Neural cell (in vitro differentiated cells): ENCODE data around the gene MPZL1. TPM values are rescaled to one million over a fixed set of nuclear protein-coding genes. Genes with fewer than 3 reads are reported as not detected.

Experiments used
- H2AFZ ChIP-seq: fragments of 200-600, 300-800 bp; sonication (generic), shearing (Covaris generic); 2 replicates; pipeline ENCODE4 v1.6.0; 2014; ENCODE audit warnings: low read depth, mild to moderate bottlenecking, antibody characterized with exemption, low read length, moderate library complexity
- H3F3A ChIP-seq: fragments of 200-600 bp; shearing (Covaris generic); 2 replicates; pipeline ENCODE4 v1.6.1; 2016; ENCODE audit warnings: mild to moderate bottlenecking, moderate library complexity, mixed read lengths, antibody characterized with exemption, low read length; ENCODE audit not compliant: insufficient read depth, poor library complexity, severe bottlenecking
- H3K27ac ChIP-seq: fragments of 200-600, 300-800 bp; sonication (generic), shearing (Covaris generic); 2 replicates; pipeline ENCODE4 v1.5.1; 2014; ENCODE audit warnings: mild to moderate bottlenecking, low read length, moderate library complexity
- H3K27me3 ChIP-seq: fragments of 300-800, 200-600 bp; sonication (generic), shearing (Covaris generic); 2 replicates; pipeline ENCODE4 v1.6.0; 2014; ENCODE audit warnings: mild to moderate bottlenecking, low read depth, low read length, moderate library complexity; ENCODE audit not compliant: insufficient read depth
- H3K36me3 ChIP-seq: fragments of 300-800, 200-600 bp; sonication (generic), shearing (Covaris generic); 2 replicates; pipeline ENCODE4 v1.5.1; 2014; ENCODE audit warnings: mild to moderate bottlenecking, antibody characterized with exemption, low read length, moderate library complexity; ENCODE audit not compliant: insufficient read depth
- H3K4me2 ChIP-seq: fragments of 300-800, 200-600 bp; sonication (generic), shearing (Covaris generic); 2 replicates; pipeline ENCODE4 v1.6.0; 2014; ENCODE audit warnings: mild to moderate bottlenecking, low read length
- H3K4me3 ChIP-seq: fragments of 300-800, 200-600 bp; sonication (generic), shearing (Covaris generic); 2 replicates; pipeline ENCODE4 v1.5.1; 2014; ENCODE audit warnings: mild to moderate bottlenecking, low read length, moderate library complexity
- H3K79me2 ChIP-seq: fragments of 200-600 bp; shearing (Covaris generic); replicated peaks from 2 replicates; pipeline ENCODE4 v1.6.0; 2014; ENCODE audit warnings: mild to moderate bottlenecking, low read length, moderate library complexity; ENCODE audit not compliant: insufficient read depth
- H3K9ac ChIP-seq: fragments of 300-800, 200-600 bp; sonication (generic), shearing (Covaris generic); 2 replicates; pipeline ENCODE4 v1.6.1; 2016; ENCODE audit warnings: mild to moderate bottlenecking, low read length, mixed read lengths
- H3K9me2 ChIP-seq: fragments of 200-600 bp; shearing (Covaris generic); 2 replicates; pipeline ENCODE4 v1.6.1; 2016; ENCODE audit warnings: mild to moderate bottlenecking, low read length, mixed read lengths; ENCODE audit not compliant: insufficient read depth
- H3K9me3 ChIP-seq: fragments of 200-600, 300-800 bp; sonication (generic), shearing (Covaris generic); 2 replicates; pipeline ENCODE4 v1.6.1; 2016; ENCODE audit warnings: mild to moderate bottlenecking, mixed run types, low read length, moderate library complexity, mixed read lengths
- H4K20me1 ChIP-seq: fragments of 200-600 bp; shearing (Covaris generic); 2 replicates; pipeline ENCODE4 v1.6.1; 2016; ENCODE audit warnings: mild to moderate bottlenecking, mixed run types; ENCODE audit not compliant: insufficient read depth
- EP300 ChIP-seq: fragments of 450-650 bp; conservative IDR thresholded peaks from 2 replicates; pipeline ENCODE4 v1.6.1; 2014; ENCODE audit warnings: antibody characterized with exemption, mild to moderate bottlenecking, moderate library complexity; ENCODE audit not compliant: poor library complexity, severe bottlenecking
- EZH2 ChIP-seq: fragments of 200-600, 300-800 bp; shearing (Covaris generic), sonication (generic); IDR thresholded peaks from 2 replicates; pipeline ENCODE4 v1.6.1; 2014; ENCODE audit warnings: antibody characterized with exemption, low read length, borderline replicate concordance, mild to moderate bottlenecking; ENCODE audit not compliant: insufficient read depth, poor library complexity, severe bottlenecking
- POLR2AphosphoS5 ChIP-seq: IDR thresholded peaks from 2 replicates; pipeline ENCODE4 v1.6.1; 2012
- RAD21 ChIP-seq: fragments of 450-650 bp; conservative IDR thresholded peaks from 2 replicates; pipeline ENCODE4 v1.6.1; 2014; ENCODE audit warnings: antibody characterized with exemption, mild to moderate bottlenecking, moderate library complexity
- SMC3 ChIP-seq: fragments of 450-650 bp; conservative IDR thresholded peaks from 2 replicates; pipeline ENCODE4 v1.6.1; 2014; ENCODE audit warnings: antibody characterized with exemption, mild to moderate bottlenecking, moderate library complexity; ENCODE audit not compliant: poor library complexity
- TAF1 ChIP-seq: IDR thresholded peaks from 2 replicates; pipeline ENCODE4 v1.6.1; 2012; ENCODE audit warnings: low read depth
- polyA plus RNA-seq: library from polyadenylated mRNA; depleted of rRNA; stranded (reverse); fragments of >200 nt; gene quantifications from 2 replicates; pipeline ENCODE4 v1.2.3, GENCODE V29; 2014
- TF ChIP-seq, protein P1 (sequence below): fragments of 450-650 bp; IDR thresholded peaks from 2 replicates; pipeline ENCODE4 v1.5.1; 2014; ENCODE audit warnings: antibody characterized with exemption, mild to moderate bottlenecking, moderate library complexity; ENCODE audit not compliant: poor library complexity, severe bottlenecking
- TF ChIP-seq, protein P2 (sequence below): IDR thresholded peaks from 2 replicates; pipeline ENCODE4 v1.6.1; 2012; ENCODE audit warnings: borderline replicate concordance

MPZL1 gene
- polyA plus RNA-seq, 1 donor from 2014 or later, result 167 TPM

- Histone ChIP-seq H3K27me3 (no peaks in the 10 kb centered on the region), H3K9me3 (peaks cover 6% of the 10 kb centered on the region)
- TF ChIP-seq, protein P1, sequence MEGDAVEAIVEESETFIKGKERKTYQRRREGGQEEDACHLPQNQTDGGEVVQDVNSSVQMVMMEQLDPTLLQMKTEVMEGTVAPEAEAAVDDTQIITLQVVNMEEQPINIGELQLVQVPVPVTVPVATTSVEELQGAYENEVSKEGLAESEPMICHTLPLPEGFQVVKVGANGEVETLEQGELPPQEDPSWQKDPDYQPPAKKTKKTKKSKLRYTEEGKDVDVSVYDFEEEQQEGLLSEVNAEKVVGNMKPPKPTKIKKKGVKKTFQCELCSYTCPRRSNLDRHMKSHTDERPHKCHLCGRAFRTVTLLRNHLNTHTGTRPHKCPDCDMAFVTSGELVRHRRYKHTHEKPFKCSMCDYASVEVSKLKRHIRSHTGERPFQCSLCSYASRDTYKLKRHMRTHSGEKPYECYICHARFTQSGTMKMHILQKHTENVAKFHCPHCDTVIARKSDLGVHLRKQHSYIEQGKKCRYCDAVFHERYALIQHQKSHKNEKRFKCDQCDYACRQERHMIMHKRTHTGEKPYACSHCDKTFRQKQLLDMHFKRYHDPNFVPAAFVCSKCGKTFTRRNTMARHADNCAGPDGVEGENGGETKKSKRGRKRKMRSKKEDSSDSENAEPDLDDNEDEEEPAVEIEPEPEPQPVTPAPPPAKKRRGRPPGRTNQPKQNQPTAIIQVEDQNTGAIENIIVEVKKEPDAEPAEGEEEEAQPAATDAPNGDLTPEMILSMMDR, result no peak
- TF ChIP-seq RAD21 (no peak), SMC3 (no peak), TAF1 (no peak), EZH2 (no peak), POLR2AphosphoS5 (no peak), EP300 (no peak)
- TF ChIP-seq, protein P2, sequence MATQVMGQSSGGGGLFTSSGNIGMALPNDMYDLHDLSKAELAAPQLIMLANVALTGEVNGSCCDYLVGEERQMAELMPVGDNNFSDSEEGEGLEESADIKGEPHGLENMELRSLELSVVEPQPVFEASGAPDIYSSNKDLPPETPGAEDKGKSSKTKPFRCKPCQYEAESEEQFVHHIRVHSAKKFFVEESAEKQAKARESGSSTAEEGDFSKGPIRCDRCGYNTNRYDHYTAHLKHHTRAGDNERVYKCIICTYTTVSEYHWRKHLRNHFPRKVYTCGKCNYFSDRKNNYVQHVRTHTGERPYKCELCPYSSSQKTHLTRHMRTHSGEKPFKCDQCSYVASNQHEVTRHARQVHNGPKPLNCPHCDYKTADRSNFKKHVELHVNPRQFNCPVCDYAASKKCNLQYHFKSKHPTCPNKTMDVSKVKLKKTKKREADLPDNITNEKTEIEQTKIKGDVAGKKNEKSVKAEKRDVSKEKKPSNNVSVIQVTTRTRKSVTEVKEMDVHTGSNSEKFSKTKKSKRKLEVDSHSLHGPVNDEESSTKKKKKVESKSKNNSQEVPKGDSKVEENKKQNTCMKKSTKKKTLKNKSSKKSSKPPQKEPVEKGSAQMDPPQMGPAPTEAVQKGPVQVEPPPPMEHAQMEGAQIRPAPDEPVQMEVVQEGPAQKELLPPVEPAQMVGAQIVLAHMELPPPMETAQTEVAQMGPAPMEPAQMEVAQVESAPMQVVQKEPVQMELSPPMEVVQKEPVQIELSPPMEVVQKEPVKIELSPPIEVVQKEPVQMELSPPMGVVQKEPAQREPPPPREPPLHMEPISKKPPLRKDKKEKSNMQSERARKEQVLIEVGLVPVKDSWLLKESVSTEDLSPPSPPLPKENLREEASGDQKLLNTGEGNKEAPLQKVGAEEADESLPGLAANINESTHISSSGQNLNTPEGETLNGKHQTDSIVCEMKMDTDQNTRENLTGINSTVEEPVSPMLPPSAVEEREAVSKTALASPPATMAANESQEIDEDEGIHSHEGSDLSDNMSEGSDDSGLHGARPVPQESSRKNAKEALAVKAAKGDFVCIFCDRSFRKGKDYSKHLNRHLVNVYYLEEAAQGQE, result no peak
These were observed 93.9 kb downstream of the MPZL1 start for GRCh38 chr1:167815650-167816049.

DNA sequence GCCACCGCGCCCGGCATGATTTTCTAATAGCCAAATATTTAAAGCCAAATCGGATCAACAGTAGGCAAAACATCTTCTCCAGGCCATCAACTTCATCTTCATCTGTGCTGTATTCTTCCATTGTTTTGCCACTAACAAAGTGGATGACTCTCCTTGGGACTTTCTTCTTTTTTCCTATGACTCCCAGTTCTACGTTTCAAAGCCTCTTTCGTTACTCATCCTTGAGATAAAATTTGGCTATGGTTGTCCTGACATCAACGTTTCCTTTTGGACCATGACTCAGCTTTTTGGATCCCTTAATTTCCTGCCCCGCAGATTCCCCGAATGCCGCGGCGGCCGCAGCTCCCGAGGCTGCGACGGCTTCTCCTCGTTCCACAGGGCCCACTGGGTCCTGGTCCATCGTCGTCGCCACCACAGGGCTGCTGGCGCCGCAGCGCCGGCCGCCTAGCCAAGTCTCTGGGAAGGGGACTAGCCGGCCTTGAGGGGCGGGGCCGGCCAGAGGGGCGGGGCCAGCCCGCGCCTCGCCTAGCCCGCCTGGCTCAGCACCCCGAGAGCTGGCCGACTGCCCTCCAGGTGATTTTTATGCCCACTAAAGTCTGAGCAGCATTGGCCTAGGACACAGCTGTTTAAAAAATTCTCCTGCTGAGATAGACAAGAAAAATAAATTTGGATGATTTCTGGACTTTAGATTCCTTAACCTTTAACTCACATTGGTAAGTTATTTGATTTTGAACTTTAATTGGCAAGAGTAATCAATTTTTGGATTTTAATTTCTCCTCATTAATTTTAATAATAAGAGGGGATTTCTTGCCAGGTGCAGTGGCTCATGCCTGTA lies 98.3 kb downstream of the MPZL1 start:
- no peak overlapping the region for H2AFZ ChIP-seq

More at GRCh38 chr1:167815650-167816049, 93.9 kb downstream of the MPZL1 start:
- Histone ChIP-seq H3K27ac (no peak overlapping the region), H3F3A (no peaks in the 10 kb centered on the region), H3K36me3 (no peaks in the 10 kb centered on the region), H3K9me2 (no peaks in the 10 kb centered on the region), H3K4me2 (no peak overlapping the region), H3K79me2 (no peaks in the 10 kb centered on the region), H4K20me1 (no peaks in the 10 kb centered on the region), H3K9ac (no peak overlapping the region), H3K4me3 (no peak overlapping the region), H2AFZ (no peak overlapping the region)

More for the DNA sequence above, 98.3 kb downstream of the MPZL1 start:
- peaks cover 6% of the 10 kb centered on the region for H3K9me3 ChIP-seq
- H3K9me2 ChIP-seq, result no peaks in the 10 kb centered on the region
- no peak overlapping the region for H3K4me2 ChIP-seq
- TF ChIP-seq SMC3 (no peak), EZH2 (no peak), RAD21 (no peak), POLR2AphosphoS5 (no peak)
- TF ChIP-seq, protein P2, result no peak
- TF ChIP-seq, protein P1, result no peak
- no peak overlapping the region for H3K27ac ChIP-seq
- no peaks in the 10 kb centered on the region for H3K36me3 ChIP-seq
- no peaks in the 10 kb centered on the region for H4K20me1 ChIP-seq
- H3K4me3 ChIP-seq, result no peak overlapping the region
- no peaks in the 10 kb centered on the region for H3K27me3 ChIP-seq
- H3K9ac ChIP-seq, result no peak overlapping the region
- H3K79me2 ChIP-seq, result no peaks in the 10 kb centered on the region
- H3F3A ChIP-seq, result no peaks in the 10 kb centered on the region
